Thyroid gland (tissue), 4 donors: ENCODE results near the gene PAQR3. TPM values are rescaled to one million over a fixed set of nuclear protein-coding genes. Genes with fewer than 3 reads are reported as not detected.
A peak's percentile ranks its signal among the peaks of the same experiment; 100 is the strongest.

Source experiments
- DNase-seq, 2 donors: peaks; one replicate each; pipeline ENCODE4 v3.0.0-alpha.2; 2019
- H3K27ac ChIP-seq, 3 donors: fragments of 200-600 bp; sonication (generic); 1 replicate in 2 of 3; 2 replicates in 1 of 3; pipeline ENCODE4 v1.5.1; 2016 to 2019; ENCODE audit warnings: mild to moderate bottlenecking in 1 of 3, moderate library complexity in 1 of 3
- H3K27me3 ChIP-seq: fragments of 200-600 bp; sonication (generic); one replicate; pipeline ENCODE4 v1.5.1; 2019
- H3K36me3 ChIP-seq, 2 donors: fragments of 200-600 bp; sonication (generic); one replicate each; pipeline ENCODE4 v1.5.1; 2016 to 2019
- H3K4me1 ChIP-seq, 2 donors: fragments of 200-600 bp; sonication (generic); one replicate each; pipeline ENCODE4 v1.5.1; 2017 to 2019
- H3K4me3 ChIP-seq, 3 donors: fragments of 200-600 bp; sonication (generic); replicated peaks in 1 of 3; 1 replicate in 2 of 3; 2 replicates in 1 of 3; pipeline ENCODE4 v1.5.1; 2016; ENCODE audit warnings: mild to moderate bottlenecking in 1 of 3
- H3K9me3 ChIP-seq: fragments of 200-600 bp; sonication (generic); one replicate; pipeline ENCODE4 v1.5.1; 2017
- POLR2A ChIP-seq, 2 donors: fragments of 450-650 bp; IDR thresholded peaks; one replicate each; pipeline ENCODE4 v1.6.1; 2017; ENCODE audit warnings: antibody characterized with exemption in 2 of 2, mild to moderate bottlenecking in 2 of 2, moderate library complexity in 1 of 2
- WGBS, 2 donors: methylation state at CpG; one replicate each; pipeline ENCODE4 v1.1.5; 2017; 5-methylcytosine and 5-hydroxymethylcytosine counted together
- intact Hi-C: fragments of 100-400 bp; cut with DNase I; formaldehyde crosslinking; loops from one replicate; pipeline ENCODE4 v1.15.1; 2023
- total RNA-seq, 4 donors: library from RNA; depleted of rRNA; stranded (reverse); fragments of >200 nt; gene quantifications; one replicate each; pipeline ENCODE4 v1.2.3, GENCODE V29; 2016
- TF ChIP-seq, protein P1 (sequence below), 6 experiments: fragments of 200-600 bp in 3 of 6; fragments of 450-650 bp in 3 of 6; sonication (generic) in 3 of 6; IDR thresholded peaks; one replicate each; pipeline ENCODE4 v1.5.1; 2016 to 2019; ENCODE audit warnings: antibody characterized with exemption in 6 of 6, mild to moderate bottlenecking in 2 of 6, inconsistent platforms in 1 of 6, moderate library complexity in 1 of 6

Gene PAQR3
- total RNA-seq, 4 donors from 2014 or later, result 12.5 to 18.8 (median 15.2) TPM

DNA sequence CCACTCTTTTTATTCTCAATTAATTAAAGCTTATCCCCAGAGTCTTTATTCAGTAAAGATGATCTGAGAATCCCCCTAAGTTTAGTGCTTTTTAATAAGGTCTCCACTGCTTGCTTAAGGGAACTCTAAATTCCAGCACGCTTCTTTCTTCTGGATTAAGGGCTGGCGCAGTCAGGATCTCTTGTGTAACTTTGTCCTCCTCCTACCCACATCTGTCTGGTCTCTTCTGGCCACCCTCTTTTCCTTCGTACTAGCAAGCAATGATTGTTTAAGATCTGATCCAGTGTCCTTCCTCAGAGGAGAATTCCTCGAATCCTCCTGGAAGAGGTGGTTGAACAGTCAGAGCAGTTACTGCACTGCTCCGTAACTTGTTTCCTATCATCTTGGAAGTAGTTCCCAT, 14.0 kb upstream of the PAQR3 start:
- Histone ChIP-seq H3K36me3 (no peaks in the 10 kb centered on the region), H3K27me3 (no peaks in the 10 kb centered on the region), H3K27ac (no peak overlapping the region), H3K4me3 (no peak overlapping the region), H3K9me3 (no peaks in the 10 kb centered on the region), H3K4me1 (no peaks in the 10 kb centered on the region)
- DNase-seq, result no peak
- no peak for TF ChIP-seq POLR2A (IDR thresholded peaks at IDR 0.05)
- intact Hi-C loops, result loop anchor here (10.0 kb wide), 1 partner anchor 1262 kb away; no protein-coding TSS in a partner anchor
- 90 to 97% methylated on average over 5 of the region's 5 CpGs for WGBS, 2 donors

DNA sequence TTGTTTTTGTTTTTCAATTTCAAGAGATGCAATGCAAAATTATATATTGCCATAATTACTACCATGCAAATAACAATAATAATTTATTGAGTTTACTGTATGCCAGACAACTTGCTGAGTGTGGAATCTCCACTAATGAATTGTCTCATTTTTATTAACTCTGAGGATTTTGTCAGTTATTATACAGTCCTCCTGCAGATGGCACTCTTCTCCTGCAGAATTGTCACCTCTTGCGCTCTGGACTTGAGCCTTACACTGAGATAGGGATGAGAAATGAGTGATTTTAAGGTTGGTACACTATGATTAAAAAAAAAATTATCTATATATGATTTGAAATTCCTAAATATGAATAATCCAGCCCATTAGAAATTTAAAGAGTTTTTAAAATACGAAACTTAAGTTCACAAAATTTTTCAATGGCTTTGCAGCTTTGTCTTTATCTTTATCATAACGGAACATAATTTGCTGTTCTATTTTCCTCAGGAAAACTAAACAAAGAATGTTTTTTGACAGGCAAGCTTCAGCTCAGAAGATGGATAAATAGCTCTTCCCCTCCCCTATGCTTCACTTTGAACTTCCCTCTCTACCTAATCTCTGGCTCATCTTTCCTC, 12.7 kb upstream of the PAQR3 start:
- 58 to 67% methylated on average over 3 of the region's 3 CpGs for WGBS, 2 donors
- DNase-seq, result peak in 1 of 2 donors; percentile 16
- no peak for TF ChIP-seq POLR2A (IDR thresholded peaks at IDR 0.05)
- TF ChIP-seq, protein P1, sequence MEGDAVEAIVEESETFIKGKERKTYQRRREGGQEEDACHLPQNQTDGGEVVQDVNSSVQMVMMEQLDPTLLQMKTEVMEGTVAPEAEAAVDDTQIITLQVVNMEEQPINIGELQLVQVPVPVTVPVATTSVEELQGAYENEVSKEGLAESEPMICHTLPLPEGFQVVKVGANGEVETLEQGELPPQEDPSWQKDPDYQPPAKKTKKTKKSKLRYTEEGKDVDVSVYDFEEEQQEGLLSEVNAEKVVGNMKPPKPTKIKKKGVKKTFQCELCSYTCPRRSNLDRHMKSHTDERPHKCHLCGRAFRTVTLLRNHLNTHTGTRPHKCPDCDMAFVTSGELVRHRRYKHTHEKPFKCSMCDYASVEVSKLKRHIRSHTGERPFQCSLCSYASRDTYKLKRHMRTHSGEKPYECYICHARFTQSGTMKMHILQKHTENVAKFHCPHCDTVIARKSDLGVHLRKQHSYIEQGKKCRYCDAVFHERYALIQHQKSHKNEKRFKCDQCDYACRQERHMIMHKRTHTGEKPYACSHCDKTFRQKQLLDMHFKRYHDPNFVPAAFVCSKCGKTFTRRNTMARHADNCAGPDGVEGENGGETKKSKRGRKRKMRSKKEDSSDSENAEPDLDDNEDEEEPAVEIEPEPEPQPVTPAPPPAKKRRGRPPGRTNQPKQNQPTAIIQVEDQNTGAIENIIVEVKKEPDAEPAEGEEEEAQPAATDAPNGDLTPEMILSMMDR (IDR thresholded peaks at IDR 0.05), result peak; percentile 55 to 69 (median 64)
- no peaks in the 10 kb centered on the region for H3K27me3 ChIP-seq
- H3K27ac ChIP-seq, result no peak overlapping the region
- no peak overlapping the region for H3K4me3 ChIP-seq
- H3K9me3 ChIP-seq, result no peaks in the 10 kb centered on the region
- H3K36me3 ChIP-seq, result no peaks in the 10 kb centered on the region
- no peaks in the 10 kb centered on the region for H3K4me1 ChIP-seq
- intact Hi-C loops, result loop anchor here (10.0 kb wide), 1 partner anchor 1263 kb away; no protein-coding TSS in a partner anchor

DNA sequence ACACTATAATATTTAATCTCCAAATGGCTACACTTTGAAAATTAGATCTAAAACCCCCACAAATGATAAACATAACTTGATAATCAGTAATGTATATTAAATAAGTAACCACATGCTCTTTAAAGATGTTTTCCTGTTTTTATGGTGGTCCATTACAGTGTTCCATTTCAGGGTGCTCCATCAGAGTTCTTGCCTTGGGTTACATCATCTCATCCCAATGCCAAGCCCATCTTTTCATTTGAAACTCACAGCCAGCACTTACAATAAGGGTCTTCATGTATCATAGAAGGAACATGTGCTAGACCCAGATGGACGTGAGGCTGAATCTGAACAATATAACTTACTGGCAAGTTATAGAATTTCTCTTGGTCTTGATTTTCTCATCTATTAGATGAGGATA, 10.5 kb upstream of the PAQR3 start:
- DNase-seq, result no peak
- Histone ChIP-seq H3K27me3 (no peaks in the 10 kb centered on the region), H3K36me3 (no peaks in the 10 kb centered on the region), H3K9me3 (no peaks in the 10 kb centered on the region), H3K27ac (no peak overlapping the region), H3K4me1 (no peaks in the 10 kb centered on the region), H3K4me3 (no peak overlapping the region)
- no peak for TF ChIP-seq POLR2A (IDR thresholded peaks at IDR 0.05)
- TF ChIP-seq, protein P1 (IDR thresholded peaks at IDR 0.05), result no peak
- 71 to 85% methylated on average over 1 of the region's 1 CpG for WGBS, 2 donors
- intact Hi-C loops, result loop anchor here (10.0 kb wide), 1 partner anchor 1265 kb away; no protein-coding TSS in a partner anchor

DNA sequence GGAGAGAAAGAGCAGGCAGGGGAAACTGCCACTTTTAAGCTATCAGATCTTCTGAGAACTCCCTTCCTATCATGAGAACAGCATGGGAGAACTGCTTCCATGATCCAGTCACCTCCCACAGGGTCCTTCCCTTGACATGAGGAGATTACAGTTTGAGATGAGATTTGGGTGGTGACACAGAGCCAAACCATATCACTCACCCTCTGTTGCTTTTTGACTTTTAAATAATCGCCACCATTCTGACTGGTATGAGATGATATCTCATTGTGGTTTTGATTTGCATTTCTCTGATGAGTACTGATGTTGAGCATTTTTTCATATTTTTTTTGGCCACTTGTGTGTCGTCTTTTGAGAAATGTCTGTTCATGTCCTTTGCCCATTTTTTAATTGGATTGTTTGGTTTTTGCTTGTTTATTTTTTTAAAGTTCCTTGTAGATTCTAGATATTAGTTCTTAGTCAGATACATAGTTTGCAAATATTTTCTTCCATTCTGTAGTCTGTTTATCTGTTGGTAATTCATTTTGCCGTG, 6.5 kb upstream of the PAQR3 start:
- 90 to 92% methylated on average over 3 of the region's 3 CpGs for WGBS, 2 donors
- Histone ChIP-seq H3K4me3 (no peak overlapping the region), H3K27ac (no peak overlapping the region), H3K27me3 (no peaks in the 10 kb centered on the region), H3K9me3 (no peaks in the 10 kb centered on the region), H3K36me3 (no peaks in the 10 kb centered on the region), H3K4me1 (no peaks in the 10 kb centered on the region)
- intact Hi-C loops, result no loop called here
- TF ChIP-seq, protein P1 (IDR thresholded peaks at IDR 0.05), result no peak
- TF ChIP-seq POLR2A (IDR thresholded peaks at IDR 0.05), result no peak
- no peak for DNase-seq

DNA sequence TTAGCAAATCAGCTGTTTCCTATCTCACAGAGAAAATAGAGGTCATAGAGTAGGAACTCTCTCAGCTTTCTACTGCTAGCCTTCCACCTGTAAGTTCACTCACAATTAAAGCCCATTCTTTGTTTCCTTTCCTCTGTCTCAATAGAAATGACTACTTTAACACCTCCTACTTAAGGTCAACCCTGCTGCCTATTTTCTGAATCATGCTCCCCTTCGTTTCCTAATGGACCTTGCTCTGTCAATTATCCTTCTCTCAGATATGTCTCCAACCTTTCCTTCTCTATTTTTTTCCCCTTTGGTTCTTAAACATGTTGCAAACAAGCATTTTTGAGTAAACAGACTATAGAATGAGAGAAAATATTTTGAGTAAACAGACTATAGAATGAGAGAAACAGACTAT, 5.1 kb upstream of the PAQR3 start:
- H3K4me1 ChIP-seq, result peaks cover 0 to 8% of the 10 kb centered on the region in 2 donors
- no peak overlapping the region for H3K27ac ChIP-seq
- no peaks in the 10 kb centered on the region for H3K9me3 ChIP-seq
- intact Hi-C loops, result no loop called here
- H3K36me3 ChIP-seq, result no peaks in the 10 kb centered on the region
- no peak for DNase-seq
- 53 to 61% methylated on average over 1 of the region's 1 CpG for WGBS, 2 donors
- TF ChIP-seq, protein P1 (IDR thresholded peaks at IDR 0.05), result no peak
- no peak for TF ChIP-seq POLR2A (IDR thresholded peaks at IDR 0.05)
- no peak overlapping the region for H3K4me3 ChIP-seq
- no peaks in the 10 kb centered on the region for H3K27me3 ChIP-seq
